ENCODE measurements around the gene CYLD. TPM values are rescaled to one million over a fixed set of nuclear protein-coding genes. Genes with fewer than 3 reads are reported as not detected.

CYLD gene
- total and polyA plus RNA-seq, 2 donors (not counting 3 experiments of a cell fraction or from before 2014, with no cell fraction given) = 7.4 to 21.5 TPM

- no TSS peak for BruUV-seq (replicated peaks)
- CTCF ChIA-PET = interaction anchor here (1.5 kb wide), 1 partner anchor 16 kb away, joined by 4 read pairs; no protein-coding TSS in a partner anchor
- Histone ChIP-seq H3K4me3 (replicated peaks in 1 of 3; ENCODE audit: insufficient read depth in 1 of 3, low read depth in 1 of 3, low read length in 3 of 3) (no peak overlapping the region), H4K20me1 (replicated peaks; ENCODE audit: control insufficient read depth, extremely low read depth, insufficient read depth, low read length) (no peaks in the 10 kb centered on the region), H3K27ac (ENCODE audit: insufficient read depth, low read depth, low read length) (no peak overlapping the region), H3K4me1 (ENCODE audit: control insufficient read depth, extremely low read depth, insufficient read depth, low read length) (no peaks in the 10 kb centered on the region), H3K9me3 (replicated peaks; ENCODE audit: control insufficient read depth, insufficient read depth, low read length) (no peaks in the 10 kb centered on the region), H3K9me1 (replicated peaks; ENCODE audit: control insufficient read depth, extremely low read depth, insufficient read depth, low read length) (no peaks in the 10 kb centered on the region), H3K4me2 (ENCODE audit: insufficient read depth, low read length) (no peak overlapping the region), H3K27me3 (ENCODE audit: control insufficient read depth in 2 of 2, insufficient read depth in 2 of 2, low read length in 2 of 2) (no peaks in the 10 kb centered on the region), H3K9ac (replicated peaks; ENCODE audit: extremely low read depth, insufficient read depth, low read length) (no peak overlapping the region), H3K36me3 (ENCODE audit: control insufficient read depth in 2 of 2, extremely low read depth in 1 of 2, insufficient read depth in 2 of 2, low read length in 2 of 2) (no peaks in the 10 kb centered on the region), H2AFZ (ENCODE audit: low read depth, low read length) (no peak overlapping the region), H3K79me2 (ENCODE audit: control insufficient read depth, insufficient read depth, low read length) (no peaks in the 10 kb centered on the region)
- FAIRE-seq (no peak), DNase-seq (ENCODE audit: low read depth, low spot score) (no peak)
- no peak for TF ChIP-seq FOS (IDR thresholded peaks at IDR 0.05; ENCODE audit: borderline replicate concordance, insufficient read depth, low read length)
- no peak for TF ChIP-seq JUN (IDR thresholded peaks at IDR 0.05; ENCODE audit: borderline replicate concordance, insufficient read depth, insufficient read length, low read depth)
- TF ChIP-seq MYC (IDR thresholded peaks at IDR 0.05; ENCODE audit: low read depth, low read length) = no peak
- no peak for TF ChIP-seq GATA2 (IDR thresholded peaks at IDR 0.05; ENCODE audit: insufficient read depth, insufficient read length, low read depth, low read length)
- TF ChIP-seq CTCF (IDR thresholded peaks at IDR 0.05; ENCODE audit: extremely low read depth in 1 of 2, insufficient read depth in 1 of 2, low read depth in 1 of 2, low read length in 2 of 2) = no peak
- TF ChIP-seq POLR2AphosphoS5 (IDR thresholded peaks at IDR 0.05; ENCODE audit: insufficient read depth, low read depth, low read length) = no peak
- TF ChIP-seq MAX (IDR thresholded peaks at IDR 0.05; ENCODE audit: insufficient read depth, insufficient read length) = no peak
- TF ChIP-seq POLR2A (IDR thresholded peaks at IDR 0.05; ENCODE audit: low read depth, low read length) = no peak
- TF ChIP-seq EZH2 (IDR thresholded peaks at IDR 0.05; ENCODE audit: borderline replicate concordance, low read depth, low read length, severe bottlenecking) = no peak
- dilution Hi-C loops (cut with MboI; ENCODE audit: extremely low pct_ligation_motif_present, low sequenced_read_pairs) (no loop called here), intact Hi-C loops (cut with micrococcal nuclease) (no loop called here)
- POLR2A ChIA-PET = no interaction called here
Measured at GRCh38 chr16:50822671-50823070, 80.8 kb downstream of the CYLD start.

Measured in endothelial cell of umbilical vein (primary cell).